T-helper 9 cell (primary cell): ENCODE results near the gene ITGA3.

ENCODE experiments used
- DNase-seq: peaks from one replicate; pipeline ENCODE4 v3.0.0-alpha.2; 2020

ITGA3 gene

DNA sequence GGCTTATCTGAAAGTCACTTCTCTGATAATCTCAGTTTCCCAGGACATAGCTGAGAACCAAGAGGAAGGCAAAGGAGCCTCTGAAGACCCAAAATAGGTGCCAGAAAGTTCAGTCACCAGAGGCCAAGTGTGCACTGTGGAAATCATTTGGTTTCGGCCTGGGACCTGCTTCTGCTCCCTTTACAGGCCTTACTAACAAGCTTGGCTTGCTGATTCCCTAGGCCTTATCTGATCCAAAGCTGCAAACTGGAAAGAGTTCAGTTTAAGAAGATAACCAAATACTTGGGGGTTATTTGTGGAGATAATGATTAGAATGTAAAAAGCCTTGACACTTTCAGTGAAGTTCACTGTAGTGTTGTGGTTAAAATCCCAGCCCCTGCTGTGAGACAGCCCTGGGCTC lies 17.0 kb downstream of the ITGA3 start:
- no peak for DNase-seq

GRCh38 chr17:50074227-50074626 lies 18.3 kb downstream of the ITGA3 start:
- DNase-seq, result no peak

GRCh38 chr17:50075446-50076032 lies 19.6 kb downstream of the ITGA3 start:
- no peak for DNase-seq

DNA sequence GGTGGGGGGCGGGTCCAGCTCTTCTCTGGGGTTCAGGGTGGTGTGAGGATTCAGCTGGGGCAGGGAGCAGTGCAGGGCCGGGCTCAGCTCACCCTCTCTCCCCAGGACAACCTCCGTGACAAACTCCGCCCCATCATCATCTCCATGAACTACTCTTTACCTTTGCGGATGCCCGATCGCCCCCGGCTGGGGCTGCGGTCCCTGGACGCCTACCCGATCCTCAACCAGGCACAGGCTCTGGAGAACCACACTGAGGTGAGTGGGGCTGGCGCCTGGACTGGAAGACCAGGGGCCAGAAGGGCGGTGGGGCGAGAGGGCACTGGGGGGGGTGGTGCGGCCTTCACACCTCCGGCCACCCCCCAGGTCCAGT lies 20.3 kb downstream of the ITGA3 start:
- DNase-seq, result no peak

GRCh38 chr17:50076591-50077235 lies 20.8 kb downstream of the ITGA3 start:
- DNase-seq, result no peak

DNA sequence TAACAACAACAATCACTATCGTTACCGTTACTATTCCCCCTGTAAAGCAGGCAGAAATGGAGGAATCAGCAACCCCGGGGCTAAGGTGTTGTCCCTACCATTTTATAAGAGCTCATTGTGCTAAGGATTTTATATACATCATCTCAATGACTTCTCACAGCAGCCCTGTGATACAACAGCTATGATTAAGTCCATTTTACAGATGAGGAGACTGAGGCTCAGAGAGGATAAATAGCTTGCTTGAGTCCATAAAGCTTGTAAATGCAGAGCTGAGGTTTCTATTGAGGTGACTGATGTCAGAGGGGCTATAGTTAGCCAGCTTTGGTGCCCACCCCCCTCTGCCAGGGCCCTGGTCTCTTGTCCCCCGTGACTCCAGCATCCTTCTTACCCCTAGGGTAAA lies 22.5 kb downstream of the ITGA3 start:
- DNase-seq, result no peak

DNA sequence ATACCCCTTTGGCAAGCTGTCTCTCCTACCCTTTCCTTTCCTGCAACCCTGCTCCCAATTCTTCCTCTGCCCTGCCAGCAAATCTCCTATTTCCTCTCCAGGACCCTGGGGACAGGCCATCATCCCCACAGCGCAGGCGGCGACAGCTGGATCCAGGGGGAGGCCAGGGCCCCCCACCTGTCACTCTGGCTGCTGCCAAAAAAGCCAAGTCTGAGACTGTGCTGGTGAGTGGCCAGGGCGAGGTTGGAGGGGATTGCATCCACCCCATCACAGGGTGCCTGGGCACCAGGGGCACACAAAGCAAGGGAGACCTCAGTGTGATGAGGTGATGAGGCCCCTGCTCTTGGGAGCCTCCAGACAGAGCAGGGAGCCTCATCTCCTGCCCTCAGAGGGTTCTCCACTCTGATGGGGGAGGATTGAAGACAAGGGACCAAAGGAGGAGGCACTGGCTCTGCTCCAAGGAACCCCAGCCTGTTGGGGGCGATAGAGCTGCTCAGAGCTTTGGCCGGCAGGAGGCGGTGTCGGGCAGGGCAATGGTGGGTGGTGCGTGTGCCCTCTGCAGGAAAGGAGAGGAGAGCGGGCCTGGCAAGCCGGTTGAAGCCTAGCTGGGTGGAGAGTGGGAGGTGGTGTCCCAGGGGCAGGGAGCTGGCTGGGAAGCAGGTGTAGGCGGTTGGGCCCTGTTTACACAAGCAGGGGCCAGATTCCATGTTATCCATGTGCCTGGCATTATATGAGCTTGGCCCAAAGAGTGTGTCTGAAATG lies 23.6 kb downstream of the ITGA3 start:
- DNase-seq, result no peak

- DNase-seq, result no peak
Observed at GRCh38 chr17:50080096-50080480, 24.2 kb downstream of the ITGA3 start.

DNA sequence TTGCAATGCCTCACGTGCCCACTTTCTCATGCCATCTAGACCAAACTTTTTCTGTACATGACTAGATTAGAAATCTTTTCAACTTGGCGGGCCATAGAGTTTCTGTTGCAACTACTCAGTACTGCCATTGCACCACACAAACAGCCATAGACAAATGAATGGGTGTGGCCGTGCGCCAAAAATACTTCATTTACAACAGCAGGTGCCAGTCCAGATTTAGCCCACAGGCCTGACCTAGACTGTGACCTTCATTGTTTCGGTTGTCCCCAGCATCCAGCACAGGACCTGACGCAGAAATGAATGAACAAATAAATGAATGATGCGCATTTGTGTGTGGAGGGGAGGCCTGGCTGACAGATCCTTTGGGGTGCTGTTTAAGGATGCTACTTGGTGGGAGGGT lies 24.9 kb downstream of the ITGA3 start:
- DNase-seq, result no peak

DNA sequence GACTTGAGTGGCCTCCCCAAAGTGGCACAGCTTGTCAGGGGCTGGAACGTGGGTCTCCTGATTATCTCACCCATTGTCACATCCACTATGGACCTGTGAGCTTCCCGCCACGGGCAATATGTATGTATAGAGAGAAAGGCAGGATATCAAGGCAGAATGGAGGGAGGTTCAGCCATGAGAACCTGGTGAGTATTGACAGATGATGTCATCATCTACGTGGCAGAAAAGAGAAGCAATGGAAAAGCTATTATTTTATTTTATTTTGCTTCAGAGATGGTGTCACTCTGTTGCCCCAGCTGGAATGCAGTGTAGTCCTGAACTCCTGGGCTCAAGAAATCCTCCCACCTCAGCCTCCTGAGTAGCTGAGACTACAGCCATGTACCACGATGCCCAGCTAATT lies 25.8 kb downstream of the ITGA3 start:
- no peak for DNase-seq

DNA sequence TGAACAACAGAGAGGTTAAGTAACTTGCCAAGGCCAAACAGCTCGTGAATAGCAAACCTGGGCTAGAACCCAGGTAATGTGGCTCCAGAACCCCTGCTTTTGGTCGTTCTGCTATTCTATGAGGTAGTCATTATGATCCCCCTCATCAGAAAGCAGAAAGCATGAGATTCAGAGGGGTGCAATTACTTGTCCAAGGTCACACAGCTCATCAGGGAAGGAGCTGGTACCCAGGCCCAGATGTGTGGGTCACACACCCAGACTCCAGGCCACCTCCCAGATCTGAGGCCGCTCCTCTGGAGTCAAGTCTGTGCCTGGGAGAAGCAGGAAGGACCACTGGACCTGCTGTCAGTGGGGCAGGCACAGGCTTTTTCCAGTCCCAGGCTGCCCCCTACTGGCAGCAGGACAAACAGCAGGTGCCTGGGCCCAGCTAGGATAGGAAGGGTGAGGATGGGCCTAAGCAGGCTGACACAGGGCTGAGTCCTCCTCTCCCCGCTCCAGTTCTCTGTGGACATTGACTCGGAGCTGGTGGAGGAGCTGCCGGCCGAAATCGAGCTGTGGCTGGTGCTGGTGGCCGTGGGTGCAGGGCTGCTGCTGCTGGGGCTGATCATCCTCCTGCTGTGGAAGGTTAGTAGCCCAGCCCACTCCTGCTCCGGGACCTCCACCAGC lies 31.5 kb downstream of the ITGA3 start:
- DNase-seq, result peak; percentile 68

GRCh38 chr17:50087912-50088405 lies 32.0 kb downstream of the ITGA3 start:
- no peak for DNase-seq

GRCh38 chr17:50088952-50089825 lies 33.3 kb downstream of the ITGA3 start:
- no peak for DNase-seq

DNA sequence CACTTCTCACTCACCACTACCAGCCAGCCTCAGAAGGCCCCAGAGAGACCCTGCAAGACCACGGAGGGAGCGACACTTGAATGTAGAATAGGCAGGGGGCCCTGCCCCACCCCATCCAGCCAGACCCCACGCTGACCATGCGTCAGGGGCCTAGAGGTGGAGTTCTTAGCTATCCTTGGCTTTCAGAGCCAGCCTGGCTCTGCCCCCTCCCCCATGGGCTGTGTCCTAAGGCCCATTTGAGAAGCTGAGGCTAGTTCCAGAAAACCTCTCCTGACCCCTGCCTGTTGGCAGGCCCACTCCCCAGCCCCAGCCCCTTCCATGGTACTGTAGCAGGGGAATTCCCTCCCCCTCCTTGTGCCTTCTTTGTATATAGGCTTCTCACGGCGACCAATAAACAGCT lies 34.2 kb downstream of the ITGA3 start:
- no peak for DNase-seq

DNA sequence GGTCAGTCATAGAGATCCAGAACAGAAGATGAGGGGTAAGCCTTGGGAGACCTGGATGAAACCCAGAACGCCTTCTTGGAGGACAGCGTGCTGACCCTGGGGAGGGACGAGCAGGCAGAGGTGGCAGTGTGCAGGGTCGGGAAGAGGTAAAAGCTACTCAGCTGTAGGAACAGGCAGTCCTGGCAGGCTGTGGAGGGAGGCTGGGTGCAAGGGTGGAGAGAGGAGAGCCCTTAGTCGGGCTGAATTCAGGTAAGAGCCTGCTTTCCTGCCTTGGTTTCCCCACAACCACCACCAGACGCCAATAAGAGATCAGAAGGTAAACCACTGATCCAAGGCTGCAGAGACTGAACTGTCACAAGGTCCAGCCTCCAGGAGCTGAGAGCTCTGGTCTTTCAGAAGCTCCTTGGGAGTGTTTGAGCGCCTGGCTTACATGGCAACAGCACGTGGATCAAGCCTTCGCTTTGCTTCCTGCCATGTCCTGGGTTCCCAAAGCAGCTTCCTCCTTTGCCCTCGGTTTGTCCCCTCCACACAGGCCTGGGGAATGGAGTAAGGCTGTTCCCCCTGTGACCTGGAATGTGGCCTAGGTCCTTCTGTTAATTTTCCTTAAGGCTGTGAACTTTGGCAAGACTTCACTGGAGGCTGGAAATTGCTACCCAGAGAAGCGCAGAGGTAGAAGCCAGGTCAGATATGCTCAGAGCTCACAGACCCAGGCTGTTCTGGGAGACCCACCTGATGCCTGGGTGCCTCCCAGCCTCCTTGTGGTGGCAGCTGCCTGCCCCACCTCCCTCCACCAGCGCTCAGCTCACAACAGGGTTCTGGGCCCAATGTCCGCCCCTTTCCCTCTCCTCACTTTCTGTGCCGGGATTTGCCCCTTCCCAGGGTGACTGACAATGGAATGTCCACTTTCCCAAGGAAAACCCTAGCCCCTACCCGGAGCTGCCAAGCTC lies 35.3 kb downstream of the ITGA3 start:
- DNase-seq, result no peak

GRCh38 chr17:50091918-50092285 lies 36.0 kb downstream of the ITGA3 start:
- DNase-seq, result no peak

DNA sequence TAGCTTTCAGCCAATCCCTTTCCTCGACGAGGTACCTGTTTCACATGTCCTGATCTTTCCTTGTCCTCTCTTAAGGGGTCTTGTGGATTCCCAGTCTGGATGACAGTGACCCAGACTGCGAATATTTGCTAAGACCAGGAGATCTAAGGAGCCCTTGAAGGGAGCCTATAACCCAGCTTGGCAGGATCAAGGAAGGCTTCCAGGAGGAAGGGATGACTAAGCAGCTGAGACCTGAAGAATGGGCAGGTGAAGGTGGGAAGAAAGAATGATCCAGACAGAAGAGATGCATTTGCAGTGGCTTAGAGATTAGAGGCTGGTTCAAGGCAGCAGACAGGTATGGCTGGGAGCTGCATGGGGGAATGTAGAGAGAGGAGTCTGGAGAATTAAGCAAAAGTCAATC lies 37.3 kb downstream of the ITGA3 start:
- DNase-seq, result no peak

DNA sequence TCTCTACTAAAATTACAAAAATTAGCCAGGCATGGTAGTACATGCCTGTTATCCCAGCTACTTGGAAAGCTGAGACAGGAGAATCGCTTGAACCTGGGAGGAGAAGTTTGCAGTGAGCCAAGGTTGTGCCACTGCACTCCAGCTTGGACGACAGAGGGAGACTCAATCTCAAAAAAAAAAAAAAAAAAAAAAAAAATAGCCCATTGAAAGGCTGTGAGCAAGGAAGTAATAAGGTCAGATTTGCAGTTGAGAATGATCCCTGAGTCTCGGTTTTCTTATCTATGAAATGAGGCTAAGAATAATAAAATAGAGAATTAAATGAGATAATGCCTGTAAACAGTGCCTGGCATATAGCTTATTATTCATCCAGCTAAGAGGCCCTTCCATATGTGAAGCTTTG lies 37.9 kb downstream of the ITGA3 start:
- no peak for DNase-seq

- DNase-seq, result peak; percentile 94
Observed at GRCh38 chr17:50094243-50094752, 38.4 kb downstream of the ITGA3 start.

GRCh38 chr17:50094753-50095619 lies 39.1 kb downstream of the ITGA3 start, which contains the start of gene PDK2:
TSS of gene PDK2 (plus strand) at chr17:50095351. CDS start at chr17:50095436, 85 bp downstream.
- DNase-seq, result peak; percentile 92
